T-helper 22 cell (primary cell): Measurements from ENCODE around the gene HOGA1.
"Not testable (repeated sequence)": the region's sequence is repeated elsewhere in the genome, so short reads cannot be mapped to it uniquely, and the experiment has no call there.

Experiments used
- DNase-seq: peaks from one replicate; pipeline ENCODE4 v3.0.0-alpha.2; 2020; ENCODE audit warnings: low read depth

Gene HOGA1

GRCh38 chr10:97649405-97649750, 65.2 kb downstream of the HOGA1 start:
- DNase-seq: not testable (repeated sequence)

GRCh38 chr10:97650726-97651125, 66.5 kb downstream of the HOGA1 start:
- DNase-seq: no peak

- no peak for DNase-seq
These were observed 67.6 kb downstream of the HOGA1 start for GRCh38 chr10:97651773-97652172.

DNA sequence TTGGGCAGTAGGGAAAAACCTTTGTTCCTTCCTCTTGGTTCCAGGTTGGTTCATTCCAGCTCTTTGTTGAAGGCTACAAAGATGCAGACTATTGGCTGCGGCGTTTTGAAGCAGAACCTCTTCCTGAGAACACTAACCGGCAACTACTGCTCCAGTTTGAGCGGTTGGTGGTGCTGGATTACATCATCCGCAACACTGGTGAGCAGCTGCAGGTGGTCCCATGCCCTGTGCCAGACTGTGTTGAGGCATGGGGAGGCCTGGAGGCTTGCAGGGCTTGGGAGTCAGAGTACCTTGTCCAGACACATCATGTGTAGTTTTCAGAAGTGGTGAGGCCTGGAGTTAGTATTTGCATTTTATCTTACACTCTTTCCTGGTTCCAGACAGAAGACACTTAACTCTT, 72.6 kb downstream of the HOGA1 start:
- DNase-seq: no peak

DNA sequence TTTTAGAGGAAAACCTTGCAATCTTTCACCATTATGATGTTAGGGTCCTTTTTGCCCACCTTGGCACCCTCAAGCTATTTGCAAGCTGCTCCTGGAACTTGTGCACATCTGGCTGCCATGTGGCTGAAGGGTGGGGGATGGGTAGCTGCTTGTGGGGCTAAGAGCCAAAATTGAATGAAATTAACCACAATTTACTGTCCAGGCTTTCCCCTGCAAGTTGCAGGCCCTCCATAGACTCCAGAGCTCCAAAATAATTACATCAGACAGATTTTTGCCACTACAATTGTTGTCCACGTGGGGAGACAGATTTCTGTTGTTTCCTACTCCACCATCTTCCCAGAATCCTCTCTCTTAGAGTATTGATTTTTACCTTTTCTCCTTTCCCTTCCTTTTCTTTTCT, 75.4 kb downstream of the HOGA1 start:
- DNase-seq: no peak
